T-helper 1 cell treated with Interleukin-12 subunit alpha and Interleukin-12 subunit beta and Interleukin-4 antibody, amounts not matched to agents 30 μg/mL and 1 μg/mL, for 36 hours (primary cell): ENCODE data around the gene CLOCK.
"Not testable (repeated sequence)": the region's sequence is repeated elsewhere in the genome, so short reads cannot be mapped to it uniquely, and the experiment has no call there.

Experiments
- H3K27ac Mint-ChIP-seq: one replicate; pipeline ENCODE4 v1.8.0; 2021; ENCODE audit warnings: mild to moderate bottlenecking, mixed read lengths
- H3K27me3 Mint-ChIP-seq: one replicate; pipeline ENCODE4 v1.8.0; 2021; ENCODE audit warnings: low read depth, mixed read lengths
- H3K36me3 Mint-ChIP-seq: one replicate; pipeline ENCODE4 v1.8.0; 2021; ENCODE audit warnings: low read depth, mixed read lengths
- H3K4me1 Mint-ChIP-seq: one replicate; pipeline ENCODE4 v1.8.0; 2021; ENCODE audit warnings: low read depth, mixed read lengths
- H3K4me3 Mint-ChIP-seq: one replicate; pipeline ENCODE4 v1.8.0; 2021; ENCODE audit warnings: mild to moderate bottlenecking, moderate library complexity, mixed read lengths
- H3K9me3 Mint-ChIP-seq: one replicate; pipeline ENCODE4 v1.8.0; 2021; ENCODE audit warnings: mixed read lengths

The CLOCK gene

GRCh38 chr4:55546756-55547465, at the start of gene CLOCK:
CLOCK (minus strand) TSS chr4:55546909; CDS start chr4:55482785, 64,124 bp downstream.
- peaks cover 28% of the 10 kb centered on the region for H3K4me1 Mint-ChIP-seq
- H3K27ac Mint-ChIP-seq = peak within 1 kb of the TSS; percentile 86
- peaks cover 2% of the 10 kb centered on the region for H3K36me3 Mint-ChIP-seq
- H3K4me3 Mint-ChIP-seq = peak within 1 kb of the TSS; percentile 90
- peaks cover 31% of the 10 kb centered on the region for H3K27me3 Mint-ChIP-seq
- no peaks in the 10 kb centered on the region for H3K9me3 Mint-ChIP-seq

DNA sequence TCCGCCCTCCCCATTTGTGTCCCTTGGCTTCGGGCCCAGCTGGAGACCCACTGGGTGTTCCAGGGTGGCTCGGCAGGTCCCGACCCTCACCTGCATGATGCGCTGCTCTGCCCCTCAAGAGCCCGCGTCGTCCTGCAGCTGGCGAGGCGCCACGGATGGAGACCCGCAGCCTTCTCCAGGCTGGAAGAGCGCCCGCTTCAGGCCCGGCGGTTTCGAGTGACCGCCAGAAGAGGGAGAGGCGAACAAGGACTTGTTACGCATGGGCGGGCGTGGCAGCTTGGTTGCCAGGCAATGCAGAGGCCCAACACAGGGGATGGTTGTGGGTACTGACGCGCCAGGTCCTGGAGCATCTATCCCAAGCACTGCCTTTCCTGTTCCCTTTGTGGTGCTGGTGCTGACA, 45.3 kb upstream of the CLOCK start, which contains the start of gene PDCL2:
TSS of gene PDCL2 (minus strand) at position 232 of the 400 bp plus-strand sequence. CDS start at position 96, 136 bp downstream.
- Mint-ChIP-seq H3K36me3 (no peaks in the 10 kb centered on the region), H3K27me3 (no peaks in the 10 kb centered on the region), H3K9me3 (peaks cover 9% of the 10 kb centered on the region), H3K4me1 (no peaks in the 10 kb centered on the region), H3K27ac (no peak within 1 kb of the TSS), H3K4me3 (no peak within 1 kb of the TSS)

- Mint-ChIP-seq H3K9me3 (peaks cover 15% of the 10 kb centered on the region), H3K36me3 (no peaks in the 10 kb centered on the region), H3K4me1 (no peaks in the 10 kb centered on the region), H3K27ac (no peak overlapping the region), H3K27me3 (no peaks in the 10 kb centered on the region), H3K4me3 (no peak overlapping the region)
These were observed 41.5 kb upstream of the CLOCK start for GRCh38 chr4:55588160-55588559.

GRCh38 chr4:55582773-55583172, 36.1 kb upstream of the CLOCK start:
- H3K9me3 Mint-ChIP-seq = peaks cover 11% of the 10 kb centered on the region
- H3K4me1 Mint-ChIP-seq, H3K27ac Mint-ChIP-seq, H3K36me3 Mint-ChIP-seq, H3K27me3 Mint-ChIP-seq, H3K4me3 Mint-ChIP-seq: not testable (repeated sequence)

DNA sequence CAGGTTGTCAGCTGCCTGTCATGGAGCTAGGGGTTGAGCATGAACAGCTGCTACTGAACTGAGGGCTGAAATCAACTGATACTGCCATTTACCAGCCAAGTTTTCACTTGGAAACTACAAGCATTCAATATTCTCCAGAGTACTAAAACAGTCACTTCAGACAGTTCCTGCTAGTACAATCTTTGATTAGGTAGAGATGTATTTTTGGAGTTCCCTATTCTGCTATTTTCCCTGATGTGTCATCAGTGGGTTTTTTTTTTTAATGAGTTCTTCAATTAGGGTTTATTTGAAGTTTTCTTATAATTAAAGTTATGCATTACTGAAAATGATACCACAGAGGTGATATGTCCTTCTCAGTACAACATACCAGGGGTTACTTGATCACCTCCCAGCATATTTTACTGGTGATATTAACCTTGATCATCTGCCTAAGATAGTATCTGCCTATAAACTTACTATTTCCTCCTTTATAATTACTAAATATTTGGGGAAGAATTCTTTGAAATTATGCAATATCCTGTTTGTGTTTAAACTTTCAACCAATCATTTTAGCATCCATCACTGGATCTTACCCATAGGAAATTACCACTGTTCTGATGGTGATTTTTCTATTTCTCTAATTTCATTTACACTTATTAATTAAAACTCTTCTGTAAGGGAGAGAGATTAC, 31.8 kb upstream of the CLOCK start:
- no peak overlapping the region for H3K4me3 Mint-ChIP-seq

DNA sequence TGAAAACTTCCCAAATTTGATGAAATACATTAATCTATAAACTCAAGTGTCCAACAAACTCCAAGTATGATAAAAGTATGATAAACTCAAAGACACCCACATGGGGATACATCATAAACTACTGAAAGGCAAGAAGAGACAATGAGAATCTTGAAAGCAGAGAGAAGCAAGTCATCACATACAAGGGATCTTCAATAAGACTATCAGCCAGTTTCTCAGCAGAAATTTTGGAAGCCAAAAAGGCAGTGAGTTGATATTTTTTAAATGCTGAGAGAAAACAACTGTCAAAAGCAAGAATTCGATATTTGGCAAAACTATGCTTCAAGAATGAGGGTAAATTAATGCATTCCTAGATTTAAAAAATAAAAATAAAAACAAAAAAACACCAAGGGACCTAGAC, 28.8 kb upstream of the CLOCK start:
- Mint-ChIP-seq H3K36me3 (no peaks in the 10 kb centered on the region), H3K9me3 (peaks cover 23% of the 10 kb centered on the region), H3K4me3 (no peak overlapping the region), H3K4me1 (no peaks in the 10 kb centered on the region), H3K27me3 (peaks cover 4% of the 10 kb centered on the region), H3K27ac (no peak overlapping the region)

More for the DNA sequence above, 31.8 kb upstream of the CLOCK start:
- Mint-ChIP-seq H3K27me3 (peaks cover 4% of the 10 kb centered on the region), H3K36me3 (no peaks in the 10 kb centered on the region), H3K4me1 (no peaks in the 10 kb centered on the region), H3K9me3 (peaks cover 28% of the 10 kb centered on the region), H3K27ac (no peak overlapping the region)

- no peaks in the 10 kb centered on the region for H3K36me3 Mint-ChIP-seq
- no peaks in the 10 kb centered on the region for H3K4me1 Mint-ChIP-seq
- no peak overlapping the region for H3K27ac Mint-ChIP-seq
- H3K27me3 Mint-ChIP-seq = peaks cover 4% of the 10 kb centered on the region
- H3K4me3 Mint-ChIP-seq = no peak overlapping the region
- H3K9me3 Mint-ChIP-seq = peaks cover 23% of the 10 kb centered on the region
These were observed 27.5 kb upstream of the CLOCK start for GRCh38 chr4:55574252-55574651.

DNA sequence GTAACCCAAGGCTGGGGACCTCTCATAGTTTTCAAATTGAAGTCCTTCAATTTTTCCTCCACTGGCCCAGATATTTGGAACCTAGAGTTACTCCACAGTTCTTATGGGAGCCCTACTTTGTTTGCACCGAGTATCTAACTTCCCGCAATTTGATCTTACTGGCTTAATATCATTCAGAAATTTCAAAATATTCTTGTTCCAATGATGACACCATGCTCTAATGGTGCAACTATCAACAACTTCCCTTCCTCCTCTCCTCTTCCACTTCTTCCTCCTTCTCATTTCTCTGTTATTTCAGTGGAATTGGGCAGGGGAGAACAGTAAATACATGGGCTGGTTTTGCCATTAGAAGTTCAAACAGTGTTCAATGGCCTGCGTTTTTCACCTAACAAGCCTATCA, 25.1 kb upstream of the CLOCK start:
- Mint-ChIP-seq H3K9me3 (peaks cover 13% of the 10 kb centered on the region), H3K4me1 (no peaks in the 10 kb centered on the region), H3K27ac (no peak overlapping the region), H3K36me3 (no peaks in the 10 kb centered on the region), H3K4me3 (no peak overlapping the region), H3K27me3 (no peaks in the 10 kb centered on the region)

- no peaks in the 10 kb centered on the region for H3K4me1 Mint-ChIP-seq
- H3K27me3 Mint-ChIP-seq = no peaks in the 10 kb centered on the region
- H3K36me3 Mint-ChIP-seq = no peaks in the 10 kb centered on the region
- H3K27ac Mint-ChIP-seq = no peak overlapping the region
- no peaks in the 10 kb centered on the region for H3K9me3 Mint-ChIP-seq
- H3K4me3 Mint-ChIP-seq = no peak overlapping the region
These were observed 22.3 kb upstream of the CLOCK start for GRCh38 chr4:55568905-55569504.

DNA sequence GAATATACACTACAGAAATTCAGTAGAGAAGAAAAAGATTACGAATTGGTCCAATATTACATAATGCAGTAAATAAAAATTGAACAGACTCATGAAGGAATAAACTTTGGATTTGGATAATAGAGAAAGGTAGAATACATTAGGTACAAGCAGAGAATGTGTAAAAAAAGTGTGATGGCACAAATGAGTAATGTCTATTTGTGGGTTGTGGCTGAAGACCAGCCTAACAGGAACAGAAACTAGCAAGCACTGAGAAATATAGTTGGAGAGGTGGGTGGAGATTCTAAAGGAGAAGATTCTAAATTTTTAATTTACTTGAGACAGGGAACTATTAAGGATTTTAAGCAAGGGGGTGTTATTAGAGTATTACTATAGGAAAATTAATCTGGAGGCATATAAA, 15.2 kb upstream of the CLOCK start:
- no peak overlapping the region for H3K27ac Mint-ChIP-seq
- peaks cover 9% of the 10 kb centered on the region for H3K27me3 Mint-ChIP-seq
- no peak overlapping the region for H3K4me3 Mint-ChIP-seq
- H3K9me3 Mint-ChIP-seq = peaks cover 12% of the 10 kb centered on the region
- H3K36me3 Mint-ChIP-seq = no peaks in the 10 kb centered on the region
- peaks cover 7% of the 10 kb centered on the region for H3K4me1 Mint-ChIP-seq

GRCh38 chr4:55560096-55560495, 13.4 kb upstream of the CLOCK start:
- peaks cover 7% of the 10 kb centered on the region for H3K4me1 Mint-ChIP-seq
- H3K36me3 Mint-ChIP-seq = no peaks in the 10 kb centered on the region
- no peak overlapping the region for H3K27ac Mint-ChIP-seq
- H3K9me3 Mint-ChIP-seq = peaks cover 12% of the 10 kb centered on the region
- peaks cover 13% of the 10 kb centered on the region for H3K27me3 Mint-ChIP-seq
- H3K4me3 Mint-ChIP-seq = no peak overlapping the region

DNA sequence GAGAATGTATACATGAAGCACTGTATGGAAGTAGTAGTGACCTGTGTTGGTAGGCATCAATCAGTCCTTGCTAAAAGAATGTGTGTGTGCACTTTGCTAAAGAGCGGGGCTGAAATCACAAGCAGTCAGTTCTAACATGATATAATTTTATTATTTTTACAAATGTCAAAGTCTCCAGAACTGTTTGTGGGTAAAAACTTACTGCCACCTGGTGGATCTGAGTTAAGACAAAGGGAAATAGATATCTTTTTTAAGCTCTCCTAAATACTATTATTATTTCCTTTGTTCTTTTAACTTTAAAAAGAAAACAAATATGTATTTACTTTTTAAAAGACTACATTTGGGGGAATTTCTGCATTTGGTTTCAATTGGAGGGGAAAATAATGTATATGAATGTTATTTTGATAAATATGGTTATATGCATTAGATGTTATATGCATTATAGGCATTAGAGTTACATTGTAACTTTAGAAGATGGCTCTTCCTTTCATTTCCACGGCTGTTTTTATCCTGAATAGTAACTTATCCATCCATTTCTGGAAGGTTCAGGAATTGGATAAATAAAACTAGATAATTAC, 7.8 kb upstream of the CLOCK start:
- H3K36me3 Mint-ChIP-seq = no peaks in the 10 kb centered on the region
- peaks cover 5% of the 10 kb centered on the region for H3K4me1 Mint-ChIP-seq
- H3K9me3 Mint-ChIP-seq = peaks cover 12% of the 10 kb centered on the region
- H3K4me3 Mint-ChIP-seq = no peak overlapping the region
- H3K27ac Mint-ChIP-seq = no peak overlapping the region
- H3K27me3 Mint-ChIP-seq = peaks cover 13% of the 10 kb centered on the region

DNA sequence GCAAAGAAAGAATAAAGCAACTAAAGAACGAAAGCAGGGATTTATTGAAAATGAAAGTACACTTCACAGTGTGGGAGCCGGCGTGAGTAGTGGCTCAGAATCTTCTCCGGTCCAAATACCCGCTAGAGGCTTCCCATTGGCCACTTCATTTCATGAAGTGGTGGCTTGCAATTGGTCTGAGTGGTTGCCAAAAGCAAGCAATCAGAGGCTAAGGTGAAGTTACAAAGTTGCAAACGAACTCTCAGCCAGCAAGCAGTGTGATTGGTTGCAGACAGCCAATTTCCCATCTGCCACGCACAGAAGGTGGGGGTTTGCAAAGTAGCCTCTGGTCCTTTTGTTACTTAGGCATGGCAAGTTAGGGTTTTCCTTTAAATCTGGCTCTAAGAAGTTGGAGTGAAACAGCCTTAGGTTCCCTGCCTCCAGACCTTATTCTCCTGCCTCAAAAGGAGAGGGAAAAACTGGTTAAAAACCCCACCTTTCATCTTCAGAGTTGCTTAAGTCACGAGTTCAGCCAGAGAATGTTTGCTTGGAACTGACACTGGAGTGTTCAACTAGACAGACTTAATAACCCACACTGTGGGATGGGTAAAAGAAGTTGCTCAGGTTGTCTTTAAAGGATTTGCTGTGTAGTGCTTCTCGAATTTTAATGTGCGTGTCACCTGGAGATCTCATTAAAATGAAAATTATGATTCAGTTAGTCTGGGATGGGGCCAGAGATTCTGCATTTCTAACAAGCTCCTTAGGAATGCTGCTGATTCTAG, 6.9 kb upstream of the CLOCK start:
- peaks cover 5% of the 10 kb centered on the region for H3K4me1 Mint-ChIP-seq
- peaks cover 22% of the 10 kb centered on the region for H3K27me3 Mint-ChIP-seq
- H3K4me3 Mint-ChIP-seq = no peak overlapping the region
- H3K27ac Mint-ChIP-seq = no peak overlapping the region
- peaks cover 6% of the 10 kb centered on the region for H3K9me3 Mint-ChIP-seq
- H3K36me3 Mint-ChIP-seq = no peaks in the 10 kb centered on the region

- not testable (repeated sequence) for H3K36me3 Mint-ChIP-seq, H3K27ac Mint-ChIP-seq, H3K4me3 Mint-ChIP-seq, H3K9me3 Mint-ChIP-seq
- Mint-ChIP-seq H3K4me1 (peaks cover 14% of the 10 kb centered on the region), H3K27me3 (peaks cover 34% of the 10 kb centered on the region)
These were observed 5.3 kb upstream of the CLOCK start for GRCh38 chr4:55551964-55552363.
